A549 (cell line): ENCODE results near the gene RNF4. TPM values are rescaled to one million over a fixed set of nuclear protein-coding genes. Genes with fewer than 3 reads are reported as not detected.

Source experiments
- ATAC-seq, 2 experiments: fragments of 200-7000 bp in 1 of 2; fragments of >200 bp in 1 of 2; cut with Nextera tagmentation in 1 of 2; cut with Tn5 transposase in 1 of 2; 3 replicates each; pipeline versions ENCODE4 v1.8.0 to v1.9.1; 2018 to 2020; ENCODE audit warnings: mild to moderate bottlenecking in 1 of 2, moderate library complexity in 1 of 2
- CTCF ChIA-PET: fragments of 300-600 bp; sonication (Branson Sonifier 250); formaldehyde crosslinking; extraction: SDS; loops from one replicate; lab custom pipeline; 2021; ENCODE audit warnings: antibody characterized with exemption, inconsistent platforms; lab: Yijun Ruan, JAX
- POLR2A ChIA-PET: fragments of 350-600 bp; formaldehyde crosslinking; extraction: SDS; loops from one replicate; lab custom pipeline; 2021; ENCODE audit warnings: antibody characterized with exemption, inconsistent platforms; lab: Yijun Ruan, JAX
- DNase-seq, 2 experiments: peaks; one replicate each; pipeline versions ENCODE4 v3.0.0 to v3.0.0-alpha.2; 2011 to 2016; ENCODE audit warnings: low read depth in 1 of 2, low spot score in 1 of 2
- FAIRE-seq: peaks from 2 replicates; lab custom pipeline; 2011; peaks lifted over from hg19 to GRCh38; lab: Jason Lieb, UNC
- H3K27ac ChIP-seq, 2 experiments: fragments of >200 bp; sonication (Bioruptor Twin); formaldehyde crosslinking; 3 replicates each; pipeline ENCODE4 v1.5.1; 2016 to 2017
- H3K4me1 ChIP-seq: fragments of >200 bp; sonication (Bioruptor Twin); formaldehyde crosslinking; 3 replicates; pipeline ENCODE4 v1.6.1; 2016
- H3K4me2 ChIP-seq: fragments of >200 bp; sonication (Bioruptor Twin); formaldehyde crosslinking; 3 replicates; pipeline ENCODE4 v1.6.1; 2016
- H3K4me3 ChIP-seq: fragments of >200 bp; sonication (Bioruptor Twin); formaldehyde crosslinking; 3 replicates; pipeline ENCODE4 v1.5.1; 2016
- H3K9me3 ChIP-seq: fragments of >200 bp; sonication (Bioruptor Twin); formaldehyde crosslinking; 3 replicates; pipeline ENCODE4 v1.6.1; 2016
- CBX8 ChIP-seq: fragments of 200-600 bp; sonication (generic); IDR thresholded peaks from 2 replicates; pipeline ENCODE4 v1.6.1; 2016
- CHD2 ChIP-seq: fragments of 150-350 bp; IDR thresholded peaks from 2 replicates; pipeline ENCODE4 v1.6.1; 2014; ENCODE audit warnings: low read length; ENCODE audit not compliant: partially characterized antibody
- CTCF ChIP-seq: fragments of >200 bp; sonication (Bioruptor Twin); formaldehyde crosslinking; IDR thresholded peaks from 3 replicates; pipeline ENCODE4 v1.5.1; 2016
- EHF ChIP-seq: fragments of 250-450 bp; sonication (Bioruptor Pico); IDR thresholded peaks from 2 replicates; pipeline ENCODE4 v1.5.0; 2020; ENCODE audit warnings: mild to moderate bottlenecking
- EHMT2 ChIP-seq: fragments of 200-600 bp; sonication (generic); IDR thresholded peaks from 2 replicates; pipeline ENCODE4 v1.6.1; 2016; ENCODE audit warnings: antibody characterized with exemption, low read depth, mild to moderate bottlenecking, moderate library complexity
- EP300 ChIP-seq, 2 experiments: fragments of >200 bp; sonication (Bioruptor Twin); formaldehyde crosslinking; IDR thresholded peaks; 2 replicates in 1 of 2; 3 replicates in 1 of 2; pipeline ENCODE4 v1.6.1; 2016 to 2017
- ESRRA ChIP-seq: fragments of 150-350 bp; IDR thresholded peaks from 2 replicates; pipeline ENCODE4 v1.6.1; 2014; ENCODE audit warnings: mild to moderate bottlenecking, low read length, borderline replicate concordance
- HOXA7 ChIP-seq: fragments of 250-450 bp; sonication (Bioruptor Pico); IDR thresholded peaks from 2 replicates; pipeline ENCODE4 v1.5.0; 2020; ENCODE audit warnings: mild to moderate bottlenecking, moderate library complexity
- HOXB13 ChIP-seq: fragments of 250-450 bp; sonication (Bioruptor Pico); IDR thresholded peaks from 2 replicates; pipeline ENCODE4 v1.5.0; 2020; ENCODE audit warnings: low read depth, mild to moderate bottlenecking, moderate library complexity
- JUN ChIP-seq, 2 experiments: fragments of >200 bp; sonication (Bioruptor Twin); formaldehyde crosslinking; IDR thresholded peaks; 2 replicates in 1 of 2; 3 replicates in 1 of 2; pipeline ENCODE4 v1.6.1; 2016 to 2017
- MAFK ChIP-seq: fragments of 450-650 bp; IDR thresholded peaks from 2 replicates; pipeline ENCODE4 v1.6.1; 2014; ENCODE audit not compliant: partially characterized antibody
- MAX ChIP-seq: IDR thresholded peaks from 2 replicates; pipeline ENCODE4 v1.6.1; 2012
- NPAS2 ChIP-seq: fragments of 250-450 bp; sonication (Bioruptor Pico); IDR thresholded peaks from 2 replicates; pipeline ENCODE4 v1.8.0; 2022; ENCODE audit warnings: mild to moderate bottlenecking, moderate library complexity, borderline replicate concordance
- PBX3 ChIP-seq: IDR thresholded peaks from 2 replicates; pipeline ENCODE4 v1.6.1; 2012
- POLR2AphosphoS2 ChIP-seq: conservative IDR thresholded peaks from 2 replicates; pipeline ENCODE4 v1.6.1; 2012; ENCODE audit warnings: low read length, improper control_type of control experiment, inconsistent platforms
- RARB ChIP-seq: fragments of 250-450 bp; sonication (Bioruptor Pico); IDR thresholded peaks from 2 replicates; pipeline ENCODE4 v1.8.0; 2021; ENCODE audit warnings: mild to moderate bottlenecking, moderate library complexity
- RFX5 ChIP-seq: fragments of 450-650 bp; IDR thresholded peaks from 2 replicates; pipeline ENCODE4 v1.7.1; 2014; ENCODE audit warnings: antibody characterized with exemption, mild to moderate bottlenecking, moderate library complexity
- SMC3 ChIP-seq: fragments of >200 bp; sonication (Bioruptor Twin); formaldehyde crosslinking; IDR thresholded peaks from 3 replicates; pipeline ENCODE4 v1.6.1; 2018; ENCODE audit warnings: inconsistent platforms
- TFCP2L1 ChIP-seq: fragments of 250-450 bp; sonication (Bioruptor Pico); IDR thresholded peaks from 2 replicates; pipeline ENCODE4 v1.5.0; 2021; ENCODE audit warnings: mild to moderate bottlenecking
- ZNF302 ChIP-seq: fragments of 250-450 bp; sonication (Bioruptor Pico); IDR thresholded peaks from 2 replicates; pipeline ENCODE4 v1.9.0; 2021; ENCODE audit warnings: inconsistent platforms, mild to moderate bottlenecking, moderate library complexity
- ZSCAN20 ChIP-seq: fragments of 250-450 bp; sonication (Bioruptor Pico); IDR thresholded peaks from 2 replicates; pipeline ENCODE4 v1.8.0; 2022; ENCODE audit warnings: mild to moderate bottlenecking, moderate library complexity
- WGBS: methylation state at CpG from one replicate; pipeline ENCODE4 v1.1.6; 2017; ENCODE audit errors: missing lambda C conversion rate; 5-methylcytosine and 5-hydroxymethylcytosine counted together
- polyA plus RNA-seq, 4 experiments: library from polyadenylated mRNA; depleted of rRNA in 3 of 4; stranded (reverse); fragments of >200 nt; fragmentation: RNase III in 1 of 4; extraction: RNeasy Plus Mini Kit Qiagen cat#74134 plus additional on column Dnase treatment in 1 of 4; gene quantifications; 2 replicates in 3 of 4; 3 replicates in 1 of 4; pipeline ENCODE4 v1.2.3, GENCODE V29; 2011 to 2017
- TF ChIP-seq, protein P1 (sequence below): fragments of 250-450 bp; sonication (Bioruptor Pico); IDR thresholded peaks from 2 replicates; pipeline ENCODE4 v1.5.0; 2021; ENCODE audit warnings: mild to moderate bottlenecking, moderate library complexity, borderline replicate concordance
- TF ChIP-seq, protein P2 (sequence below): fragments of >200 bp; sonication (Bioruptor Twin); formaldehyde crosslinking; IDR thresholded peaks from 3 replicates; pipeline ENCODE4 v1.6.1; 2016
- TF ChIP-seq, protein P3 (sequence below): fragments of >200 bp; sonication (Bioruptor Twin); formaldehyde crosslinking; IDR thresholded peaks from 2 replicates; pipeline ENCODE4 v1.6.1; 2016
- TF ChIP-seq, protein P4 (sequence below): fragments of 200-600 bp; sonication (generic); IDR thresholded peaks from 2 replicates; pipeline ENCODE4 v1.6.1; 2016; ENCODE audit warnings: antibody characterized with exemption, mild to moderate bottlenecking, moderate library complexity

Gene RNF4
- polyA plus RNA-seq, 2 of the 4 experiments (the other 2 are of a cell fraction) = 65.8 to 93.5 TPM

DNA sequence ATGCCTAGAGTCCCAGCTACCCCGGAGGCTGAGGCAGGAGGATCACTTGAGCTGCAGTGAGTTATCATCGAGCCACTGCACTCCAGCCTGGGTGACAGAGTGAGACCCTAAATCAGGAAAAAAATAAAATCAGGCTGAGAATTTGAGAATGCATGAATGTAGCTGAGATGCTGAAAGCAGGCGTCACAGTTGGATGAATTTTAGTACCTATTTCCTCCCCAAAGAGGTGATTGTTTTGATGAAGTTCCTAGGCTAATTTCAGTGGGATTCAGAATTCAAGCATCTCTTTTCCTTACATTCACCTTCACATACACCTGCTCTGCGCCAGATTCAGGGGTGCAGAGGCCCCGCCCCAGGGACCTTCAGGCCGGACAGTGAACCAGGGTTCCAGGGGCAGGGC, 47.0 kb upstream of the RNF4 start:
- Histone ChIP-seq H3K9me3 (no peaks in the 10 kb centered on the region), H3K4me1 (peaks cover 5% of the 10 kb centered on the region; the same call in 1 of the 3 replicates), H3K4me2 (no peak overlapping the region), H3K4me3 (no peak overlapping the region), H3K27ac (no peak overlapping the region)
- ChIA-PET POLR2A (no interaction called here), CTCF (interaction anchor here (0.6 to 2.4 kb wide), 5 partner anchors 9 to 412 kb away, joined by 3 to 10 read pairs (median 4); no protein-coding TSS in a partner anchor)
- no peak for FAIRE-seq
- TF ChIP-seq POLR2AphosphoS2 = no peak
- TF ChIP-seq, protein P1, sequence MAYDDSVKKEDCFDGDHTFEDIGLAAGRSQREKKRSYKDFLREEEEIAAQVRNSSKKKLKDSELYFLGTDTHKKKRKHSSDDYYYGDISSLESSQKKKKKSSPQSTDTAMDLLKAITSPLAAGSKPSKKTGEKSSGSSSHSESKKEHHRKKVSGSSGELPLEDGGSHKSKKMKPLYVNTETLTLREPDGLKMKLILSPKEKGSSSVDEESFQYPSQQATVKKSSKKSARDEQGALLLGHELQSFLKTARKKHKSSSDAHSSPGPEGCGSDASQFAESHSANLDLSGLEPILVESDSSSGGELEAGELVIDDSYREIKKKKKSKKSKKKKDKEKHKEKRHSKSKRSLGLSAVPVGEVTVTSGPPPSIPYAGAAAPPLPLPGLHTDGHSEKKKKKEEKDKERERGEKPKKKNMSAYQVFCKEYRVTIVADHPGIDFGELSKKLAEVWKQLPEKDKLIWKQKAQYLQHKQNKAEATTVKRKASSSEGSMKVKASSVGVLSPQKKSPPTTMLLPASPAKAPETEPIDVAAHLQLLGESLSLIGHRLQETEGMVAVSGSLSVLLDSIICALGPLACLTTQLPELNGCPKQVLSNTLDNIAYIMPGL (CRISPR knock-in tag) = no peak
- DNase-seq = no peak
- ATAC-seq = no peak
- 67% methylated on average over 6 of the region's 6 CpGs for WGBS

GRCh38 chr4:2423066-2423465, 45.8 kb upstream of the RNF4 start:
- H3K9me3 ChIP-seq = no peaks in the 10 kb centered on the region
- no peak overlapping the region for H3K4me3 ChIP-seq
- H3K4me1 ChIP-seq = peaks cover 5% of the 10 kb centered on the region; the same call in 1 of the 3 replicates
- ATAC-seq = no peak
- TF ChIP-seq EHF (CRISPR knock-in tag) (no peak), MAFK (no peak), RFX5 (no peak), CHD2 (no peak), ZSCAN20 (CRISPR knock-in tag) (no peak), ESRRA (no peak), MAX (no peak), PBX3 (no peak), EHMT2 (no peak), HOXA7 (CRISPR knock-in tag) (no peak), EP300 (IDR thresholded peaks at IDR 0.05) (no peak), TFCP2L1 (CRISPR knock-in tag) (no peak), ZNF302 (no peak), NPAS2 (no peak), RARB (CRISPR knock-in tag) (no peak)
- TF ChIP-seq, protein P2, sequence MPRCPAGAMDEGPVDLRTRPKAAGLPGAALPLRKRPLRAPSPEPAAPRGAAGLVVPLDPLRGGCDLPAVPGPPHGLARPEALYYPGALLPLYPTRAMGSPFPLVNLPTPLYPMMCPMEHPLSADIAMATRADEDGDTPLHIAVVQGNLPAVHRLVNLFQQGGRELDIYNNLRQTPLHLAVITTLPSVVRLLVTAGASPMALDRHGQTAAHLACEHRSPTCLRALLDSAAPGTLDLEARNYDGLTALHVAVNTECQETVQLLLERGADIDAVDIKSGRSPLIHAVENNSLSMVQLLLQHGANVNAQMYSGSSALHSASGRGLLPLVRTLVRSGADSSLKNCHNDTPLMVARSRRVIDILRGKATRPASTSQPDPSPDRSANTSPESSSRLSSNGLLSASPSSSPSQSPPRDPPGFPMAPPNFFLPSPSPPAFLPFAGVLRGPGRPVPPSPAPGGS = no peak
- TF ChIP-seq, protein P3, sequence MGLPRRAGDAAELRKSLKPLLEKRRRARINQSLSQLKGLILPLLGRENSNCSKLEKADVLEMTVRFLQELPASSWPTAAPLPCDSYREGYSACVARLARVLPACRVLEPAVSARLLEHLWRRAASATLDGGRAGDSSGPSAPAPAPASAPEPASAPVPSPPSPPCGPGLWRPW = no peak
- WGBS = no CpG with 5 or more reads among the region's 4 CpGs
- CTCF ChIA-PET = interaction anchor here (1.3 to 2.4 kb wide), 3 partner anchors 10 to 39 kb away, joined by 4 to 10 read pairs (median 5); no protein-coding TSS in a partner anchor
- FAIRE-seq = no peak
- no peak overlapping the region for H3K4me2 ChIP-seq
- POLR2A ChIA-PET = no interaction called here
- H3K27ac ChIP-seq = 0 out of 6 replicates have a peak overlapping the region, but pooled peaks of 1 of the 2 experiments have one; percentile 8
- no peak for DNase-seq

DNA sequence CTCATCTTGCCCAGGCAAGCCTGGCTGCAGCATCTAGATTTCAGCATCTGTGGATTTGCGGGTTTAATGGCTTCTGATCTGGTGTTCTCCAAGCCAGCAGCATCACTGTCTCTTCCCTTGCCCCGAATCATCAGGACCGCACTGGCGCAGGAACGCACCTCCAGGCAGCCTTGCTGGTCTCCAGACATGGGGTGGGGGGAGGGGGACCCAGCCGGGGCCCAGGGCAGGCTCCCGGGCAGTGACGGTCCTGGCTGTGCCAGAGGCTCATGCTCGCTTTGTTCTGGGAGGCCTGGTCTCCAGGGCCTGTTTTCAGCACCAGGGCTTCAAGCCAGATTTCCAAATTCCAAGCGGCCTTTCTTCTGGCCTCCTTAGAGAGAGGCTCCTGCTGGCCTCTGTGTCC, 45.2 kb upstream of the RNF4 start:
- Histone ChIP-seq H3K9me3 (no peaks in the 10 kb centered on the region), H3K4me2 (no peak overlapping the region), H3K27ac (0 out of 6 replicates have a peak overlapping the region, but pooled peaks of 1 of the 2 experiments have one; percentile 8), H3K4me1 (peaks cover 5% of the 10 kb centered on the region; the same call in 1 of the 3 replicates), H3K4me3 (no peak overlapping the region)
- CTCF ChIA-PET = no interaction called here
- FAIRE-seq (no peak), ATAC-seq (no peak), DNase-seq (no peak)
- WGBS = 89% methylated on average over 4 of the region's 10 CpGs
- POLR2A ChIA-PET = no interaction called here
- TF ChIP-seq SMC3 (no peak), JUN (IDR thresholded peaks at IDR 0.05) (no peak), CTCF (no peak), CBX8 (no peak), HOXB13 (CRISPR knock-in tag) (no peak), CHD2 (no peak), ZNF302 (no peak)
- TF ChIP-seq, protein P4, sequence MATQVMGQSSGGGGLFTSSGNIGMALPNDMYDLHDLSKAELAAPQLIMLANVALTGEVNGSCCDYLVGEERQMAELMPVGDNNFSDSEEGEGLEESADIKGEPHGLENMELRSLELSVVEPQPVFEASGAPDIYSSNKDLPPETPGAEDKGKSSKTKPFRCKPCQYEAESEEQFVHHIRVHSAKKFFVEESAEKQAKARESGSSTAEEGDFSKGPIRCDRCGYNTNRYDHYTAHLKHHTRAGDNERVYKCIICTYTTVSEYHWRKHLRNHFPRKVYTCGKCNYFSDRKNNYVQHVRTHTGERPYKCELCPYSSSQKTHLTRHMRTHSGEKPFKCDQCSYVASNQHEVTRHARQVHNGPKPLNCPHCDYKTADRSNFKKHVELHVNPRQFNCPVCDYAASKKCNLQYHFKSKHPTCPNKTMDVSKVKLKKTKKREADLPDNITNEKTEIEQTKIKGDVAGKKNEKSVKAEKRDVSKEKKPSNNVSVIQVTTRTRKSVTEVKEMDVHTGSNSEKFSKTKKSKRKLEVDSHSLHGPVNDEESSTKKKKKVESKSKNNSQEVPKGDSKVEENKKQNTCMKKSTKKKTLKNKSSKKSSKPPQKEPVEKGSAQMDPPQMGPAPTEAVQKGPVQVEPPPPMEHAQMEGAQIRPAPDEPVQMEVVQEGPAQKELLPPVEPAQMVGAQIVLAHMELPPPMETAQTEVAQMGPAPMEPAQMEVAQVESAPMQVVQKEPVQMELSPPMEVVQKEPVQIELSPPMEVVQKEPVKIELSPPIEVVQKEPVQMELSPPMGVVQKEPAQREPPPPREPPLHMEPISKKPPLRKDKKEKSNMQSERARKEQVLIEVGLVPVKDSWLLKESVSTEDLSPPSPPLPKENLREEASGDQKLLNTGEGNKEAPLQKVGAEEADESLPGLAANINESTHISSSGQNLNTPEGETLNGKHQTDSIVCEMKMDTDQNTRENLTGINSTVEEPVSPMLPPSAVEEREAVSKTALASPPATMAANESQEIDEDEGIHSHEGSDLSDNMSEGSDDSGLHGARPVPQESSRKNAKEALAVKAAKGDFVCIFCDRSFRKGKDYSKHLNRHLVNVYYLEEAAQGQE = no peak
